Activated CD8-positive, alpha-beta T cell treated with anti-CD3 and anti-CD28 coated beads for 36 hours (primary cell): ENCODE data around the gene ILK. TPM values are rescaled to one million over a fixed set of nuclear protein-coding genes. Genes with fewer than 3 reads are reported as not detected.
A peak's percentile ranks its signal among the peaks of the same experiment; 100 is the strongest.

Source experiments
- ATAC-seq: fragments of 200-7000 bp; cut with Tn5 transposase; one replicate; pipeline ENCODE4 v1.10.0; 2021; ENCODE audit warnings: mild to moderate bottlenecking, moderate library complexity
- CTCF ChIA-PET: fragments of 350-600 bp; sonication (Branson Sonifier 250); formaldehyde crosslinking; loops from one replicate; lab custom pipeline; 2021; ENCODE audit warnings: antibody characterized with exemption; lab: Charles Lee
- POLR2A ChIA-PET: fragments of 350-600 bp; sonication (Branson Sonifier 250); formaldehyde crosslinking; loops from one replicate; lab custom pipeline; 2021; ENCODE audit warnings: antibody characterized with exemption; lab: Charles Lee
- DNase-seq: peaks from one replicate; pipeline ENCODE4 v3.0.0-alpha.2; 2020
- H3K27ac Mint-ChIP-seq: one replicate; pipeline ENCODE4 v1.8.0; 2021; ENCODE audit warnings: mild to moderate bottlenecking, mixed read lengths
- H3K27me3 Mint-ChIP-seq: one replicate; pipeline ENCODE4 v1.8.0; 2021; ENCODE audit warnings: mixed read lengths
- H3K36me3 Mint-ChIP-seq: one replicate; pipeline ENCODE4 v1.8.0; 2021; ENCODE audit warnings: low read depth, mixed read lengths
- H3K4me1 Mint-ChIP-seq: one replicate; pipeline ENCODE4 v1.8.0; 2021; ENCODE audit warnings: low read depth, mixed read lengths
- H3K4me3 Mint-ChIP-seq: one replicate; pipeline ENCODE4 v1.8.0; 2021; ENCODE audit warnings: mild to moderate bottlenecking, moderate library complexity, mixed read lengths
- H3K9me3 Mint-ChIP-seq: one replicate; pipeline ENCODE4 v1.8.0; 2021; ENCODE audit warnings: mixed read lengths
- intact Hi-C: fragments of 100-400 bp; cut with micrococcal nuclease; formaldehyde crosslinking; loops from one replicate; pipeline ENCODE4 v1.10.0; 2022
- total RNA-seq, 2 experiments: library from RNA; stranded (reverse); gene quantifications; one replicate each; pipeline ENCODE4 v1.2.3, GENCODE V29; 2021
- TF ChIP-seq, protein P1 (sequence below): fragments of 200-600 bp; IDR thresholded peaks from one replicate; pipeline ENCODE4 v1.8.0; 2022; ENCODE audit warnings: antibody characterized with exemption, mild to moderate bottlenecking

ILK gene
- total RNA-seq, 2 experiments from 2014 or later: 70.6 to 71.7 TPM

DNA sequence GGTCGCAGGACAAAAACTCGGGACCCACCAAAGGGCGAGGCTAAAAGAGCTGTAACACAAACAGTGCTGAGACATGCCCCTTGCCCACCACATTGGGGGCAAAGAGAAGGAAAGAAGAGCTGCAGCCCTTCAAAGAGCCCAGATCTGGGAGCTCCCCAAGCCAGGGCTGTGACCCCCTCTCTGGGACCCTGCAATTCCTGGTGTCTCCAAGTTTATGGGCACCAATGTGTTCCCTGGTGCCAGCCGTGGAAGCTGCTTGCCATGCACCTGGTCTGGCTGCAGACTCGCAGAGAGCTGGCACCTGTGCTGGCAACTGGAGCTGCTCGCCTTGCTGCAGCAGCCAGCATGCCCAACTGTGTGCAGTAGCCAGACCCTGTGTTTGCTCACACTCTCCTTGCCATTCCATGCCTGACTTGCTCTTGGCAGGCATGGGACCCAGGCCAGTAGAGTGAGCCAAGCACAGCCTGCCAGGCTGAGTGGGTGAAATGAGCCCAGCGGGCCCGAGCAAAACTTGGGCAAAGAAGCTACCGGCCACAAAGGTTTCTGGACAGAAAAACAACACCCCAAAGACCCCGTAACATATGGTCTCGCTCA lies 16.1 kb upstream of the ILK start:
- Mint-ChIP-seq H3K36me3 (peaks cover 46% of the 10 kb centered on the region), H3K27me3 (no peaks in the 10 kb centered on the region), H3K4me1 (no peaks in the 10 kb centered on the region), H3K9me3 (peaks cover 19% of the 10 kb centered on the region), H3K4me3 (no peak overlapping the region), H3K27ac (no peak overlapping the region)
- TF ChIP-seq, protein P1, sequence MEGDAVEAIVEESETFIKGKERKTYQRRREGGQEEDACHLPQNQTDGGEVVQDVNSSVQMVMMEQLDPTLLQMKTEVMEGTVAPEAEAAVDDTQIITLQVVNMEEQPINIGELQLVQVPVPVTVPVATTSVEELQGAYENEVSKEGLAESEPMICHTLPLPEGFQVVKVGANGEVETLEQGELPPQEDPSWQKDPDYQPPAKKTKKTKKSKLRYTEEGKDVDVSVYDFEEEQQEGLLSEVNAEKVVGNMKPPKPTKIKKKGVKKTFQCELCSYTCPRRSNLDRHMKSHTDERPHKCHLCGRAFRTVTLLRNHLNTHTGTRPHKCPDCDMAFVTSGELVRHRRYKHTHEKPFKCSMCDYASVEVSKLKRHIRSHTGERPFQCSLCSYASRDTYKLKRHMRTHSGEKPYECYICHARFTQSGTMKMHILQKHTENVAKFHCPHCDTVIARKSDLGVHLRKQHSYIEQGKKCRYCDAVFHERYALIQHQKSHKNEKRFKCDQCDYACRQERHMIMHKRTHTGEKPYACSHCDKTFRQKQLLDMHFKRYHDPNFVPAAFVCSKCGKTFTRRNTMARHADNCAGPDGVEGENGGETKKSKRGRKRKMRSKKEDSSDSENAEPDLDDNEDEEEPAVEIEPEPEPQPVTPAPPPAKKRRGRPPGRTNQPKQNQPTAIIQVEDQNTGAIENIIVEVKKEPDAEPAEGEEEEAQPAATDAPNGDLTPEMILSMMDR: no peak
- no peak for DNase-seq
- POLR2A ChIA-PET: interaction anchor here (0.7 to 1.4 kb wide), 2 partner anchors 9 to 1562 kb away, joined by 3 to 5 read pairs; no protein-coding TSS in a partner anchor
- intact Hi-C loops: no loop called here
- CTCF ChIA-PET: interaction anchor here (0.8 kb wide), 1 partner anchor 81 kb away, joined by 3 read pairs; no protein-coding TSS in a partner anchor
- no peak for ATAC-seq

DNA sequence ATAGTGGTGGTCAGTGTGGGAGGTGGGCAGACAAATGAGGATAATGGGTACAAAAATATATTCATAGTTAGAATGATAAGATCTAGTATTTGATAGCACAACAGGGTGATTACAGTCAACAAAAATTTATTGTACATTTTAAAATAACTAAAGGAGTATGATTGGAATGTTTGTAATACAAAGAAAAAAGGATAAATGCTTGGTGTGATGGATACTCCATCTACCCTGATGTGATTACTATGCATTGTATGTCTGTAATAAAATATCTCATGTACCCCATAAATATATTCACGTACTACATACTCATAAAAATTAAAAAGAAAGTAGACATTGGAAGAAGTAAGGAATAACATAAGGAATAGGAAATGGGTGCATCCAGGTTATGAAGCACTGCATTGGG lies 15.6 kb upstream of the ILK start:
- Mint-ChIP-seq H3K9me3 (peaks cover 15% of the 10 kb centered on the region), H3K27ac (no peak overlapping the region), H3K4me1 (no peaks in the 10 kb centered on the region), H3K4me3 (no peak overlapping the region), H3K36me3 (peaks cover 43% of the 10 kb centered on the region), H3K27me3 (no peaks in the 10 kb centered on the region)
- POLR2A ChIA-PET: interaction anchor here (0.7 kb wide), 1 partner anchor 1562 kb away, joined by 3 read pairs; no protein-coding TSS in a partner anchor
- intact Hi-C loops: no loop called here
- TF ChIP-seq, protein P1: no peak
- DNase-seq (no peak), ATAC-seq (no peak)
- CTCF ChIA-PET: no interaction called here

DNA sequence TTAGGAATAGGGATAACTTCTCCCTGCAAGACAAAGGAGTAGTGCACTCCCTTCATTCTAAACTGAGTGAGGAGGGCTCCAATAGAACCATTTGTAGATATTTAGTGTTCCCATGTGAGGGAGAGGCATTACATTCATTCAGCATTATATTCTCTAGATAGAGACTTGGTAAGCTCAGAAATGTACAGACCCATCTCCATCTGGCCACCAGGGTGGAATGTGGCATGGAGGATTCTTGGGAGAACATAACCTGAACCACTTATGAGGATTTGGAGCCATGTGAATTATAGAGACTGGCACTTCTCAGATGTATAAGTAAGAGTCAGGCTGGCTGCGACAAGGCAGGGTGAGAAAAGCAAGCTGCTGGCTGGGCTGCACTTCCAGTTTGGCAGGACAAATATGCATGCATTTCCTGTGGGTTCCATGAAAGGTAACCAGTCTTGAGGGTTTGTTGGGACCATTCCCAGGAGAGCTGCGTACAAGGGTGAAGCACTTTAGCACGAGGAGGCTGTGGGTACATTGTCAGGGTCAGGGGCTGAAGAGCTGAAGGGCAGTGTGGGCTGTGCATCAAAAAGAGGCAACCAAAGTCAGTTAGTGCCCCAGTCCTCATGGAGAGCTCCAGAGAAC lies 9.3 kb upstream of the ILK start:
- H3K27ac Mint-ChIP-seq: no peak overlapping the region
- peaks cover 57% of the 10 kb centered on the region for H3K36me3 Mint-ChIP-seq
- no peaks in the 10 kb centered on the region for H3K9me3 Mint-ChIP-seq
- intact Hi-C loops: no loop called here
- H3K27me3 Mint-ChIP-seq: no peaks in the 10 kb centered on the region
- ATAC-seq: no peak
- ChIA-PET CTCF (interaction anchor here (0.6 to 2.1 kb wide), 8 partner anchors 10 to 241 kb away, joined by 3 to 7 read pairs (median 4); partner anchors contain the start of gene MRPL17), POLR2A (interaction anchor here (0.5 to 1.5 kb wide), 3 partner anchors 10 to 204 kb away, joined by 3 to 5 read pairs (median 4); partner anchors contain the start of gene SMPD1)
- peaks cover 34% of the 10 kb centered on the region for H3K4me1 Mint-ChIP-seq
- H3K4me3 Mint-ChIP-seq: no peak overlapping the region
- TF ChIP-seq, protein P1: no peak
- no peak for DNase-seq

DNA sequence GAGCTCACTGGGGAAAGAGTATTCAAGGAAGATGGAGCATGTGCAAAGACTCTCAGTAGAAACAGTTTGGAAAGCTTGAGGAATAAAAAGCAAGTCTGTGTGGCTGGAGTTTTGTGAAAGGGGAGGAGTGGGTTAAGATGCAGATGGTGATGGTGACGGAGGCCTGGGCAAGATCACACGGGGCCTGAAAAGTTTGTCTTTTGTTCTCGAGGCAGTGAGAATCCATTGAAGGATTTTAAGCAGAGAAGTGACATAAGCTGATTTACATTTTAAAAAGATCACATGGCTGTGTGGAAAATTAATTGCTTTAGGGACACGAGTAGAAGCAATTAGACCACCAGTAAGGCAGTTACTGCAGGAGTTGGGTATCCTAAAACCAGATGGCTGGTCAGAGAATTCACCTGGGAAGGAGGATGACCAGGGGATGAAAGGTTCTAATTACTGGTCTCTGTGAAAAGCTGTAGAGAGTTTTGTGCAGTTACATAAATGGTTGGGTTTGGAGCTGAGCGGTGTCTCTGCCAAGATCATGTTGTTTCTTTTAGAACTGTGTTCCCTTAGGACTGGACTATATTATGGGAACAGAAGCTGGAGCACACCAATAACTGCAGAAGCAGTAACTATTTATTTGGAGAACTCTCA lies 7.2 kb upstream of the ILK start:
- Mint-ChIP-seq H3K27me3 (no peaks in the 10 kb centered on the region), H3K4me3 (no peak overlapping the region), H3K36me3 (peaks cover 60% of the 10 kb centered on the region), H3K4me1 (peaks cover 41% of the 10 kb centered on the region), H3K9me3 (no peaks in the 10 kb centered on the region), H3K27ac (peak overlapping the region; percentile 16)
- ChIA-PET CTCF (interaction anchor here (0.6 to 1.7 kb wide), 8 partner anchors 15 to 217 kb away, joined by 3 to 7 read pairs (median 3); partner anchors contain the start of gene MRPL17), POLR2A (interaction anchor here (1.0 to 1.2 kb wide), 3 partner anchors 9 to 111 kb away, joined by 3 to 5 read pairs (median 4); no protein-coding TSS in a partner anchor)
- intact Hi-C loops: no loop called here
- no peak for DNase-seq
- TF ChIP-seq, protein P1: no peak
- no peak for ATAC-seq
